ENCODE measurements around the gene ATP6AP2.

The ATP6AP2 gene

DNA sequence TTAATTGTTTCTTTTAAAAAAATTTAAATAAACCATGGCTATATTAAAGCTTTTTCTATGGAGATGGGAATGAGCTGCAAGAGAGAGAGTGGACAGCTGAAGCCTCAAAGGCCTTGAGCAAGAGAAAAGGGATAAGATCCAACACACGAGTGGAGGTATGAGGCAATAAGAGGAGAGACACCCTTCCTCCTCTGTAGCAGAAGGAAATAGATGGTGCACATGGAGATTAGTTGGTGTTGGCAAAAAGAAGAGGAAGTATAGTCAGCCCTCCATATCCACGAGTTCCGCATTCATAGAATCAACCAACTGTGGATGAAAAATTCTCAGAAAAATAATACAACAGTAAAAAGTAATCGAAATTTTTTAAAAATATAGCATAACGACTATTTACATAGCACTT is 63.4 kb downstream of the ATP6AP2 start:
- DNase-seq (ENCODE audit: low read depth in 2 of 2) = no peak

DNA sequence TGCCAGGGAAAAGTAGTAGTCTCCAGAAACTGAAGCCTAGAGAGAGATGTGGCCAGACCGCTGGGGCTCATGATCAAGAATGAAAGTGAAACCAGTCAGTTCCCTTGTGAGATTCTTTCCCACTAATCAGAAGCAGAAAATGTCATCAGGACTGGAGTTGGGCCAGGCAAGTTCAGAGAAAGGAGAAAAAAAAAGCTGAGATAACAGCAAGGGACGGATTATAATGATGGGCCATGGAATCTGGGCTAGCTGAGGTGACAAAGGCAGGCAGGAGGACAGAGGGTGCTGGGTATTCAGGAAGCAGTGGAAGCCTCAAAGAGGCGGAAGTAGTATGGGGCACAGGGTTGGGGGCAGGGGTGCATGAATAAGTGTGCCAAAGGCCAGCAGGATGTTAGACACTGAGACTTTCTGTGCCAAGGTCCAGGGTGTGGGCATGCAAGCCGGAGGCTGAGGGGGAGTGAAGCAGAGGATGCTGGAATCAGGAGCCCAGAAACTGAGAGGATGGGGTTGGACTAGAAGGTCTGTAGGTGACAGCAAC is 64.1 kb downstream of the ATP6AP2 start:
- no peak for DNase-seq (ENCODE audit: low read depth in 2 of 2)

DNA sequence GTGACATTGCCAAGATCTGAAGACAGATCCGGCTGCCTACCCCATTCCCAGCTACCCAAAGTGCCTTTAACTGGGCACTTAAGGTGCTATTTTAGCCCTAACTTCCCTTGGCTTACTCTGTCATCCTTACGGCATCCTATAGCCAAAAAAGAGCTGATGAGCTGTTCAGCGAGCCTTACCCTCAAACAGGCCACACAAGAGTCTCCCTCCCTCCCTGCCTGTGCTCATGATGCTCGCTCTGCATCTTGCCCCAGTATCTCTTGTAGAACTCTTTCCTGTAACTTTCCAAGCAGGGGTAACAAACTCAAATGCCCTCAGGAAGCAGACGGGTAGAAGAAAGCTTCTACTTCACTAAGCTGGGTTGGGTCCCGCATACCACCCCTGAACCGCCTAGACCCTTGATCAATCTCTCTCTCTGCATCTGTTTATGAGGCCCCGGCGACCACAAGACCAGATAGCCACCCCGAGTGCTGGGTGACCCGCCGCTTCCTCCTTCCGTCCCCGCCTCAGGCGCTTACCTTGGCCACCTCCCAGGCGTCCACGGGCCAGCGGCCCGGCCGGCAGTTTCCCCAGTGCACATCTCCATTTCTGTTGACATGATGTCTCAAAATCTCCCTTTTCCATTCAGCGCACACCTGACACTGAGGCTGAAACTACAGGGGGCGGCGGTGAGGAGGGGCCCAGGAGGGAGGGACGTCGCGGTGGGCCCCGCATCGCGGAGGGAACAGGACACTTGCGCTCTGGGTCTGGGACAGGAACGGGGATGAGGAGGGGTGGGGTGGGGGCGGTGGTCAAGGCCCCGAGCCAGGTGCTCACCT is 65.9 kb downstream of the ATP6AP2 start:
- DNase-seq (ENCODE audit: low read depth in 2 of 2) = no peak

DNA sequence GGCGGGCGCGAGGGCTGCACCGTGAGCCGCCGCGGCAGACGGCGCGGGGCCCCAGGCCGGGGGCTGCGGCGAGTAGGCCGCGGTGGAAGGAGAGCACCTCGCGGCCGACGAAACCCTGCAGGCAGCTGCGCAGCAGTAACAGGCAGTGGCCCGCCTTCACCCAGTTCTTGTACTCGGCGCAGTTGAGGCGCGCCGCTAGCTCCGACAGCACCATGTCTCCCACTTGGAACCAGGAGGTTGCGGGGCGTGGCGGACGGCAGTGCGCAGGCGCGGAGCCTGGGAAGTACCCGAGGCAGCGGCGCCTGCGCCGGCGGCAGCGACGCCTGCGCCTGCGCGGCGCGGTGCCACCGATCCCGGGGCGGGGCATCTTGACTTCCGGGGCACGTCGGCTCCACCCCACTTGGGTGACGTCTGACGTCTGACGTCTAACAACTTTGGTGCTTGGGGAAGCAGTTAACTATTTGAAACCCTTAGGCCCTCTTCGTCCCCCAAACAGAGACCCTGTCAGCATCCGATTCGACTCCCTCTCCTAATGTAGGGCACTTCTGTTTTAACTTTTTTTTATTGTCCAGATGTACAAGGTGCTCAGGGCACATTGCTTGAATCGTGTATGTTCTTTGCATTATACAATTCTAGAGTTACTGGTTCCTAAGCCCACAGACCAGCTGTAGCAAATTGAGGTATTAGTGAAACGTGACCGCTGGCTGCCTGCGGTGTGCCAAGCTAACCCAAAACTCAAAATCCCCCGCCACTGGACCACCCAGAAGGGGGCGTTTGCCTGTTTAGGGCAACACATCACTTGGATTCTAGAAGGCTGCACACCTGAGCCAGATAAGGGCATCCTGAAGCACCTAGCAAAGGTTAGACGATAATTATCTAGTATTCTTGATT is 66.8 kb downstream of the ATP6AP2 start, which contains the start of gene CXorf38:
Gene CXorf38 (minus strand): TSS at position 255 of the 891 bp plus-strand sequence. CDS start 41 bp downstream, at position 214.
- DNase-seq (ENCODE audit: low read depth in 2 of 2) = peak; percentile 82 to 95

DNA sequence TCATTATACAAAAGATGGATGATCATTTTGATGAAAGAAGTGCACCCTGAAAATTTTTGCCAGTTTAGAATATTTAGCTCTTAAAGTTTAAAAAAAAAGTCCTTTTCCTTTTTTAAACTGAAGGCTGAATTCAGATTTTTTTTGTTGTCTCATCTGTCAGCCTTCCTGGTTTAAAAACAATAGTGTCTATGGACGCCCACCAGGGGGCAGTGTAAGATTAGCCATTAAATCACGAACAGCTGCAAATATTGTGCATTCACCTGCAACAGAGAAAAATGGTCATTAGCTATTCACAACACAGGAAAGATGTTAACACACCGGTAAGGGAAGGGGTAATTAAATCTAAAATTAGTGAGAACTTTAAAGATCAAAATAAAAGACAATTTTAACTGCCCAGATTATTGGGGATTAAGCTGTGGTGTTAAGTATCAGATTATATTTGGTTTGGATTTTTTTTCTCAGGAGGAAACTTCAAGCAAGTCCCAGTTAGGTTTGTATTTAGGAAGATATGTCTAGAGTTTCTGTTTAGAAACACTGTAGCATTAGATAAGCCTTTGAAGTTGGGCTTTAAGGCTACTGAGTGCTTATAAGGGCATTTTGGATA is 71.0 kb downstream of the ATP6AP2 start:
- DNase-seq (ENCODE audit: low read depth in 2 of 2) = peak in 1 of 2 donors; percentile 67

DNA sequence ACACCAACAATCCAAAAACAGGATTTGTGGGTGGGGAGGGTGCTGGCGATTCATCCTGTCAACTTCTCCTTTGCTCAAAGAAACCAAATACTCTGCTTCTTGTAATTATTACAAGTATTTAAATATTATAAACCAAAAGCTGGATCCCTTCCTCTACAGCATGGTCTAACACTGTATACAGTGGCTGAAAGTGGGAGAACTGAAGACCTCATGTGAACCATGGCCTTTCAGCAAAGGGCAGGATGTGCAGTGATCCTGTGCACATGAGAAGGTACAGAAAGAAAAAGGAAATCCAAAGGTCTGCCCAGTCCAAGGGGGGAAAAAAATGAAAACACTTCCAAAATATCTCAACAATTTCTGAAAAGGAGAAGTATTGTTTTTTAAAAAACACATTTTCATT is 71.9 kb downstream of the ATP6AP2 start:
- no peak for DNase-seq (ENCODE audit: low read depth in 2 of 2)

DNA sequence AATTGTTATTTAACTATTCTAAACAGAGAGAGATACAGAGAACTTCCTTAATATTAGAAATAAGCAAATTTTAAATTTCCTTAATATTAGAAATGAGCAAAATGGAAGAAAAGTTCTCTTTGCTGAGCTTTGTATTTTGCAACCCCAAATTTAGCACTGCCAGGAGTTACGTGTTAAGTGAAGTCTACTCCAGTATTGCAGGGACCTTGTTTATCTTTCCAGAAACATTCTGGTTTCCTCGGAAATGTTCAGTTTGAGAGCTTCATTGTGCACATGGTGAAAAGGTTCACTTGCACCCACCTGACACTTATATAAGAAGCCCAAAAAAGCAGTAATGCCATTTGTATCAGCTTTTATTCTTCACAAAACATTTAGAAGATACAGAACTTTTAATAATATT is 72.8 kb downstream of the ATP6AP2 start:
- no peak for DNase-seq (ENCODE audit: low read depth in 2 of 2)

Data from stimulated activated CD4-positive, alpha-beta T cell treated with anti-CD3 and anti-CD28 coated beads, Interleukin-15, amount 100 ng/mL, for 48 hours (primary cell).